GM19372 (cell line): Measurements from ENCODE around the gene SCT.

ENCODE experiments used
- ATAC-seq: cut with Tn5 transposase; IDR thresholded peaks from one replicate; pipeline ENCODE4 v1.9.1; 2021; ENCODE audit warnings: mild to moderate bottlenecking, low read depth, moderate library complexity; ENCODE audit not compliant: unreplicated experiment

SCT gene

DNA sequence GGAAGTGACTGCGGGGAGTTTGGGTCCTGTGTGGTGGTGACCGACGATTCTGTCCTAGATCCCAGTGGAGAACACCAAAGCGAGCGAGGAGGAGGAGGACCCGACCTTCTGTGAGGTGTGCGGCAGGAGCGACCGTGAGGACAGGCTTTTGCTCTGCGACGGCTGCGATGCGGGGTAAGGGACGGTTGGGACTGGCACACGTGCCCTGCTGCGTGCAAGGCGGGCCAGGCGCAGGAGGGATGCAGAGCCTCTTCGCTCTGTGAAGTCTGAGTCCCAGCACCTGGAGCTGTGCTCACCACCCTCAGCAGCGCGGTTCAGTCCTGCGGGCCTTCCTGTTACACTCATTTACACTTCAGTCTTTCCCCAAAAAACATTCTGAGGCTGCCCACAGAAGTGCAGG lies 34.5 kb downstream of the SCT start:
- ATAC-seq: no peak

DNA sequence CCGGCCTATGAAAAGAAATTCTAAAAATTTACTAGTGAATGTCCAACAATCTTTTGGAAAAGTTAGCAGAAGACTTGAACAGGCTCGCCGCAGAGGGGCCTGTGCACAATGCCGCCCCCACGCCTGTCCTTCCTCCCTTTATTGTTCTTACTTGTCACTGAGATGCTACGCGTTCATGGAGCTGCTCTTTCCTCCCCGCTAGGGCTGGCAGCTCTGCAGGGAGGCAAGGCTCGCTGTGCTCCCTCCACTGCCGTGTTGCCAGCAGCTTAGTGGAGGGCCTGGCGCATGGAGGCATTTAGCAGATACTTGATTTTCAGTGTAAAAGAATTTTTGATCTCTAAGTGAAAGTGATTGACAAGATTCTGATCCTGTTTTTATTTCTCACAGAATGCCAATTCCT lies 36.0 kb downstream of the SCT start:
- ATAC-seq: no peak

- ATAC-seq: no peak
Measured at GRCh38 chr11:589798-590197, 37.2 kb downstream of the SCT start.

- no peak for ATAC-seq
Measured at GRCh38 chr11:587978-588380, 39.0 kb downstream of the SCT start.

GRCh38 chr11:587546-587945 lies 39.4 kb downstream of the SCT start:
- ATAC-seq: no peak

GRCh38 chr11:586376-587316 lies 40.3 kb downstream of the SCT start:
- no peak for ATAC-seq

DNA sequence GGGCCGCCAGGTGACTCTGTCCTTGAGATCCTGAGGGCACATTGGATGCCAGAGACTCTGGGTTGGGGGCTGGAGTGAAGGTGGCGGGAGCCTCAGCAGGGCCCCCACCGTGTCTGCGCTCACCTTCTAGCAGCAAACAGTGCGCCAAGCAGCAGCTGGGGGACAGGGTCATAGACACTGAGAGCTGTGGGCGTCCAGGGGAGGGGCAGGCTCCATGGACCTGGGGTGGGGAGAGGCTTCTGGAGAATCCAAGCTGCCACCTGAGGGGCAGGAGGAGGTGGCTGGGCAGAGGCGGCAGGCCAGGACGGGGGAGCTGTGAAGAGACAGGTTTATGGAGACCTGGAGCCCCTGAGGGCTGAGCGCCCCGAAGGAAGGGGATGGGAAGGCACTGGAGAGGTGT lies 42.7 kb downstream of the SCT start:
- ATAC-seq: no peak

GRCh38 chr11:581752-582151 lies 45.2 kb downstream of the SCT start:
- ATAC-seq: no peak

GRCh38 chr11:581342-581741 lies 45.6 kb downstream of the SCT start:
- no peak for ATAC-seq

GRCh38 chr11:579830-580601 lies 47.0 kb downstream of the SCT start:
- no peak for ATAC-seq

DNA sequence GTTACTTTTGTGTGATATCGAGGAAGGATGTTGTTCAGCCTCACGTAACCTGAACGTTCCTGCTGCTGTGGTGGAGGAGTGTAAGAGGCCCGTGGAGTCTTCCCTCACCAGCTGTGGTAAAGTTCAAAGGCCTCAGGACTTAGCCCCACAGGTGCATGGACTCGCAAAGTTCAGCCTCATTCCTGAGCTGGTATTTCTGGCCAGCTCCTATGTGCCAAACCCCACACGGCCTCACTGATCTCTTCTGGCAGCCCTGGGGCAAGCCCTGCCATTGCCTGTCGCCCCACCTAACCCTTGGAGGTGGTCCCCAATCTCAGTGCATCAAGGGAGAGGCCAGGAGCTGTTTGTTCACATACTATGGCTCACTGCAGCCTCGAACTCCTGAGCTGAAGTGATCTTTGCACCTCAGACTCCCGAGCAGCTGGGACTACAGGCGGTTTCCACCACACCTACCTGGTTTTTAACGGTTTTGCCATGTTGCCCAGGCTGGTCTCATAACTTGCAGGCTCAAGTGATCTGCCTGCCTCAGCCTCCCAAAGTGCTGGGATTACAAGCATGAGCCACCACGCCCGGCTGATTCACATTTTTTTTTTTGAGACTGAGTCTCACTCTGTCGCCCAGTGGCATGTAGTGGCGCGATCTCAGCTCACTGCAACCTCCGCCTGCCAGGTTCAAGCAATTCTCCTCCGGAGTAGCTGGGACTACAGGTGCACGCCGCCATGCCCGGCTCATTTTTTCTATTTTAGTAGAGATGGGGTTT lies 48.5 kb downstream of the SCT start:
- ATAC-seq: no peak

GRCh38 chr11:577611-577894 lies 49.4 kb downstream of the SCT start:
- ATAC-seq: no peak

DNA sequence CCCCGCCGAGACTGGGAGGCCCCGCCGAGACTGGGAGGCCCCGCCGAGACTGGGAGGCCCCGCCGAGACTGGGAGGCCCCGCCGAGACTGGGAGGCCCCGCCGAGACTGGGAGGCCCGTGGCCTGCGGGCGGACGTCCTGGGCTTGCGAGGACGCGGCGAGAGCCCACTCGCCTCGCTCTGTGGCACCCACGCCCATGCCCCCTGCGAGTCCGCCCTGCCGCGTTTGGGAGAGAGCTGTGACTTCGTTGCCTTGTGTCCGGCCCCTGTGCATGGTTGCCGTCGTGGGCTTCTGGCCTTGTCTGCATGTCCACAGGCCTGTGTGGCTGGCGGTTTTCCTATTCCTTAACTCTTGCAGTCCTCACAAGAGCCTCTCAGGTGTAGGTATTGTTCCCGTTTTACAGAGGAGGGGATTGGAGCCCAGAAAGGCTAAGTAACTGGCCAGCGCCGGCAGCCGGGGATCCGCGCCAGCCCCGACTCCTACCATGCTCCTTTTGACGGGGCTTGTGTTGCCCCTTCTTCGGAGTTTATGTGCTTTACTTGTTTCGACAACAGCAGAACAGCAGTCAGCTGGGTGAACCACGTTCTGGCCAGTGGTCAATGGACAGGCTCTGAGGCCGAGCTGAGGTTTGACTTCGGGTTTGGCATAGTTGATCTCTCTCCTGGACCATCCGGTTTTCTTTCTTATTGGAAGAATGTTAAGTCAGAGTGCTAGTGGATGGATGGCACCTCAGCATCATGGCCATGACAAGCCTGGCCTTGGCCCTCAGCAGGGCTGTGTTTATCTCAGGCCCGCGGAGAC lies 50.0 kb downstream of the SCT start:
- no peak for ATAC-seq
